PC-3 (cell line): ENCODE results near the gene SIVA1. TPM values are rescaled to one million over a fixed set of nuclear protein-coding genes. Genes with fewer than 3 reads are reported as not detected.
A peak's percentile ranks its signal among the peaks of the same experiment; 100 is the strongest.

Experiments used
- ATAC-seq: fragments of 200-7000 bp; cut with Tn5 transposase; 2 replicates; pipeline ENCODE4 v1.9.1; 2020; ENCODE audit warnings: mild to moderate bottlenecking, moderate library complexity
- BruUV-seq: library from RNA; stranded (reverse); fragments of 400-500 nt; replicated peaks from 2 replicates; lab custom pipeline; 2021; lab: Mats Ljungman, UMichigan
- CTCF ChIA-PET: fragments of 300-600 bp; sonication (Branson Sonifier 250); formaldehyde crosslinking; loops from one replicate; lab custom pipeline; 2022; ENCODE audit warnings: antibody characterized with exemption; lab: Charles Lee
- POLR2A ChIA-PET: fragments of 300-600 bp; sonication (Branson Sonifier 250); formaldehyde crosslinking; loops from one replicate; lab custom pipeline; 2022; ENCODE audit warnings: antibody characterized with exemption; ENCODE audit not compliant: unreplicated experiment; lab: Charles Lee
- DNase-seq: peaks from one replicate; pipeline ENCODE4 v3.0.0-alpha.2; 2015
- H2AFZ ChIP-seq: fragments of 300-600 bp; sonication (generic); 2 replicates; pipeline ENCODE4 v1.6.0; 2016; ENCODE audit warnings: antibody characterized with exemption, low read length
- H3F3A ChIP-seq: fragments of 300-600 bp; sonication (generic); one replicate; pipeline ENCODE4 v1.6.0; 2017; ENCODE audit warnings: antibody characterized with exemption, low read length, control low read depth, mild to moderate bottlenecking; ENCODE audit not compliant: unreplicated experiment
- H3K27ac ChIP-seq: fragments of 300-600 bp; sonication (generic); 2 replicates; pipeline ENCODE4 v1.5.1; 2016; ENCODE audit warnings: mild to moderate bottlenecking, low read length
- H3K27me3 ChIP-seq: fragments of 300-600 bp; sonication (generic); 2 replicates; pipeline ENCODE4 v1.6.1; 2016; ENCODE audit warnings: low read length, mixed read lengths
- H3K36me3 ChIP-seq: fragments of 300-600 bp; sonication (generic); 2 replicates; pipeline ENCODE4 v1.6.1; 2016; ENCODE audit warnings: low read depth, mixed run types, low read length, mixed read lengths
- H3K4me1 ChIP-seq: fragments of 300-600 bp; sonication (generic); 2 replicates; pipeline ENCODE4 v1.5.1; 2016; ENCODE audit warnings: low read length; ENCODE audit not compliant: insufficient read depth
- H3K4me2 ChIP-seq: fragments of 300-600 bp; sonication (generic); 2 replicates; pipeline ENCODE4 v1.6.0; 2016; ENCODE audit warnings: low read length
- H3K4me3 ChIP-seq: fragments of 300-600 bp; sonication (generic); 2 replicates; pipeline ENCODE4 v1.5.1; 2016; ENCODE audit warnings: mild to moderate bottlenecking, low read length, mixed read lengths
- H3K79me2 ChIP-seq: fragments of 300-600 bp; sonication (generic); 2 replicates; pipeline ENCODE4 v1.6.1; 2017; ENCODE audit warnings: low read length, mixed read lengths
- H3K9ac ChIP-seq: fragments of 300-600 bp; sonication (generic); 2 replicates; pipeline ENCODE4 v1.6.0; 2016; ENCODE audit warnings: mild to moderate bottlenecking, low read length
- H3K9me2 ChIP-seq: fragments of 300-600 bp; sonication (generic); replicated peaks from 2 replicates; pipeline ENCODE4 v1.6.1; 2016; ENCODE audit warnings: mixed run types, low read length, mixed read lengths
- H3K9me3 ChIP-seq: fragments of 300-600 bp; sonication (generic); 2 replicates; pipeline ENCODE4 v1.6.1; 2016; ENCODE audit warnings: low read length, mixed read lengths
- H4K20me1 ChIP-seq: fragments of 300-600 bp; sonication (generic); 2 replicates; pipeline ENCODE4 v1.6.1; 2016; ENCODE audit warnings: low read length, mixed read lengths
- CTCF ChIP-seq: fragments of 300-600 bp; sonication (generic); conservative IDR thresholded peaks from 2 replicates; pipeline ENCODE4 v1.5.1; 2017; ENCODE audit warnings: antibody characterized with exemption, low read depth, mild to moderate bottlenecking, low read length
- EZH2 ChIP-seq: fragments of 300-600 bp; sonication (generic); IDR thresholded peaks from one replicate; pipeline ENCODE4 v1.6.1; 2017; ENCODE audit warnings: antibody characterized with exemption, mild to moderate bottlenecking, low read length; ENCODE audit not compliant: unreplicated experiment
- EZH2phosphoT487 ChIP-seq: fragments of 300-600 bp; sonication (generic); IDR thresholded peaks from 2 replicates; pipeline ENCODE4 v1.6.1; 2018; ENCODE audit warnings: mild to moderate bottlenecking, antibody characterized with exemption, low read length, borderline replicate concordance
- intact Hi-C: fragments of 100-400 bp; cut with micrococcal nuclease; formaldehyde crosslinking; loops from 2 replicates; pipeline ENCODE4 v1.9.0; 2023
- total RNA-seq: library from RNA; depleted of rRNA; stranded (reverse); fragments of >200 nt; gene quantifications from 2 replicates; pipeline ENCODE4 v1.2.3, GENCODE V29; 2014

Gene SIVA1
- total RNA-seq, 1 experiment from 2014 or later, result 375 TPM

GRCh38 chr14:104722938-104723650, 29.9 kb upstream of the SIVA1 start:
- intact Hi-C loops, result no loop called here
- no peaks in the 10 kb centered on the region for H4K20me1 ChIP-seq
- H3K9me3 ChIP-seq, result no peaks in the 10 kb centered on the region
- no peak for TF ChIP-seq EZH2
- no peak for TF ChIP-seq CTCF
- TF ChIP-seq EZH2phosphoT487, result no peak
- ChIA-PET CTCF (no interaction called here), POLR2A (no interaction called here)
- peaks cover 5% of the 10 kb centered on the region; the same call in 1 of the 2 replicates for H3K36me3 ChIP-seq
- peaks cover 7% of the 10 kb centered on the region for H3K4me1 ChIP-seq
- no peak overlapping the region for H2AFZ ChIP-seq
- ATAC-seq (peak; percentile 6), DNase-seq (no peak)
- H3K79me2 ChIP-seq, result no peaks in the 10 kb centered on the region
- BruUV-seq, result no TSS peak
- H3F3A ChIP-seq, result no peaks in the 10 kb centered on the region
- peak overlapping the region; percentile 78; the same call in 1 of the 2 replicates for H3K4me3 ChIP-seq
- H3K4me2 ChIP-seq, result peak overlapping the region; percentile 100
- H3K9me2 ChIP-seq, result no peaks in the 10 kb centered on the region
- no peak overlapping the region for H3K27ac ChIP-seq
- no peaks in the 10 kb centered on the region for H3K27me3 ChIP-seq
- H3K9ac ChIP-seq, result no peak overlapping the region

- POLR2A ChIA-PET, result no interaction called here
- BruUV-seq, result no TSS peak
- peak; percentile 51 for DNase-seq
These were observed 29.1 kb upstream of the SIVA1 start, which contains the start of gene ADSS1 for GRCh38 chr14:104723651-104724406. Gene ADSS1 (plus strand): TSS chr14:104724229. CDS start chr14:104724271, 42 bp downstream.

More at GRCh38 chr14:104723651-104724406, 29.1 kb upstream of the SIVA1 start, which contains the start of gene ADSS1:
- intact Hi-C loops, result loop anchor here (2.0 kb wide), 1 partner anchor 23 kb away; no protein-coding TSS in a partner anchor
- Histone ChIP-seq H3K27ac (no peak within 1 kb of the TSS), H3K9ac (peak within 1 kb of the TSS; percentile 57), H2AFZ (peak within 1 kb of the TSS; percentile 89), H3K9me2 (no peaks in the 10 kb centered on the region), H4K20me1 (no peaks in the 10 kb centered on the region), H3F3A (no peaks in the 10 kb centered on the region), H3K79me2 (no peaks in the 10 kb centered on the region), H3K27me3 (no peaks in the 10 kb centered on the region), H3K4me2 (peak within 1 kb of the TSS; percentile 100), H3K4me1 (peaks cover 7% of the 10 kb centered on the region), H3K9me3 (no peaks in the 10 kb centered on the region), H3K4me3 (peak within 1 kb of the TSS; percentile 78), H3K36me3 (peaks cover 5% of the 10 kb centered on the region; the same call in 1 of the 2 replicates)
- peak; percentile 65 for ATAC-seq
- CTCF ChIA-PET, result no interaction called here
- TF ChIP-seq CTCF (peak; percentile 96), EZH2 (no peak), EZH2phosphoT487 (no peak)
